GM19099 (cell line): ENCODE data around the gene MAB21L3.

Experiments used
- POLR2A ChIP-seq: IDR thresholded peaks from 3 replicates; pipeline ENCODE4 v1.6.1; 2011; ENCODE audit warnings: low read depth; ENCODE audit not compliant: insufficient read length; ENCODE audit errors: extremely low read depth

Gene MAB21L3

GRCh38 chr1:116123837-116124533, 12.8 kb downstream of the MAB21L3 start:
- TF ChIP-seq POLR2A = no peak

GRCh38 chr1:116125758-116126157, 14.6 kb downstream of the MAB21L3 start:
- TF ChIP-seq POLR2A = no peak

GRCh38 chr1:116126281-116126680, 15.1 kb downstream of the MAB21L3 start:
- TF ChIP-seq POLR2A = no peak

- TF ChIP-seq POLR2A = no peak
These were observed 16.1 kb downstream of the MAB21L3 start for GRCh38 chr1:116127123-116127847.

- no peak for TF ChIP-seq POLR2A
These were observed 16.8 kb downstream of the MAB21L3 start for GRCh38 chr1:116127848-116128540.

DNA sequence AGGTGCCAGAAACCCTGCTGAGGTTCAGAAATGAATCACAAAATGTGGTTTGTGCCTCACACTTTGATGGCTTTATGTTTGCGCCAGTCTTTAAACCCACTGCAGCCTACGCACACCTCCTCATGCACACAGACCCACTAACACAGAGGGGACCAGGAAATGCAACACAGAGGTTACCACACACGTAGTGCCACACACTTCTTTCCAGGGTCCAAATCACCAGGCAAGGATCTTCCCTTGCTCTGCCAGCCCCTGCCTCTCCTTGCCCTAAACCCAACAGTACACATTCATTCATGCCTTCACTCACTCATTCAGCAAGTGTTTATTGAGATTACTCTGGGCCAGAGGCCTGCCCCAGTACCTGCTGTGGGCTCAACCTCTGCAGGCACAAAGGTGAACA, 17.5 kb downstream of the MAB21L3 start:
- no peak for TF ChIP-seq POLR2A

GRCh38 chr1:116129537-116129936, 18.3 kb downstream of the MAB21L3 start:
- no peak for TF ChIP-seq POLR2A

DNA sequence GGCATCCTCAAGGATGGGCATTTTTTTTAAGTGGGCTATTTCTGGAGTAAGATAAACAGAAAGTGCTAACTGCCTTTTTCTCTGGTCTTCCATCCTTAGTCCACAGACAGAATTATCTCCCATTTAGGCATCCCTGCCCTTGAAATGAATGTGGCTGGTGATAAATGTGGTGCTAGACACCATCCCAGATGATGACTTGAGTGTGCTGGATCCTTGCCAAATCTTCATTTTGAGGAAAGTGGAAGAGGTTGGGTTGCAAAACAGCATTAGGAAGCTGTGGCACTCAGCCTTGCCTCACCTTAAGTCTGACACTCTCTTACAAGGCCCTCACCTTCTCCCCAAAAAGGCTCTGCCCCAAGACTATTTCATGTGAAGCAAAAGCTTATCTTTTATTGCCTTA, 19.2 kb downstream of the MAB21L3 start:
- no peak for TF ChIP-seq POLR2A

DNA sequence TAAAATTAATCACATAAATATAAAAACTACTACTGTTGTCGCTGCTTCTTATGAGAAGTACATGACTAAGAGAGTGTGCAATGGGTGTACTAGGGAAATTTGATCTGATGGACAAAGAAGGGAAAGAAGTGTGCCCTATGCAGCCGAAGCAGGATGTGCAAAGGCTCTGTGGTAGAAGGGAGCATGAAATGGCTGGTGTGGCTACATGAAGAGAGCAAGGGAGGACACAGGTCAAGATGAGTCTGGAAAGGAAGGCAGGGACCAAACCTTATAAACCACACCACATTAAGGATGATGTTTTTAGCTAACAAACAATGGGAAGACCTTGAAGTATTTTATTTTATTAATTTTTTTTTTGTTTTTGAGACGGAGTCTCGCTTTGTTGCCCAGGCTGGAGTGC, 20.0 kb downstream of the MAB21L3 start:
- no peak for TF ChIP-seq POLR2A

DNA sequence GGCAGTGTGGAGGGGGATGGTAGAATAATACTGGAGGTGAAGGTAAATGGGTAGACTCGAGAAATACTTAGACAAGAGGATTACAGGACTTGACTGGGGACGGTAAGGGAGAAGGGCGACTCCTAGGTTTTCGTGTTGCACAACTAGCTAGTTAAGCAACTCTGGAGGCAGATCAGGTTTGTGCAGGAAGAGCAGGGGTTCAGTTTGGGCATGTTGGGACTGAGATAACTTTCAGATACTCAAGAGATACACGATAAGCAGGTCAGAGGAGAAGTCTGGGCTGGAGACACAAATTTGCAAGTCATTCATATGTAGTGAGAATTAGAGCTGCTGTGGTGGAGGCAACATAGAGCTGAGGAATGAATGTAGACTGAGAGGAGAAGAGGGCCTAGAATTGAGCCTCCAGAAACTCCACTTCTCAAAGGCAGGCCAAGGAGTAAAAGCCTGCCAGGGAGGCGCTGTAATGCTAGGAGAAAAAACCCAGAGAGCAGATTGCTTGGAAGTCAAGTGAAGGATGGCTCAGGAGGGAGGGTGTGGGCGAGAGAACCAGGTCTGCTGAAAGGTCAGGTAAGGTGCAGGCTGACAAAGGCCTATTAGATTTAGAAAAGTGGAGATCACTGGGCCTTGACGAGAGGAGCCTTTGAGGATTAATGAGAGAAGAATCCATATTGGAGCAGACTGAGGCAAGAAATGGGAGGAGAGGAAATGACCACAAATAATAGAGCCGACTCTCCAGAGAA, 20.8 kb downstream of the MAB21L3 start:
- TF ChIP-seq POLR2A = no peak

- TF ChIP-seq POLR2A = no peak
These were observed 22.7 kb downstream of the MAB21L3 start for GRCh38 chr1:116133696-116134475.

DNA sequence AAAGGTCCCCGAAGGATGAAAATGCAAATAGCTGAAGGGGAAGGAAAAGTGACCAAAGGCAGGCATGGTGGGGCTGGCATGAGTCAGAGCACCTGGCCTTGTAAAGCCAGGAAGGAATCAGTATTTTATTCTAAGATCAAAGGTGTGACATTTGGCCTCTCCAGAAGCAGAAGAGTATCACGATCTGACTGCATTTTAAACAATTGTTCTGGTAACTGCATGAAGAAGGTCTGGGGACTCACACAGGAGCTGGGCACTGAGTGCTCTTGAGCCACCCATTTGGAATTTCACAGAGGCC, 23.2 kb downstream of the MAB21L3 start:
- no peak for TF ChIP-seq POLR2A

- no peak for TF ChIP-seq POLR2A
These were observed 27.1 kb downstream of the MAB21L3 start for GRCh38 chr1:116138277-116138792.

GRCh38 chr1:116139592-116140134, 28.5 kb downstream of the MAB21L3 start:
- no peak for TF ChIP-seq POLR2A
